GM19025 (cell line): Measurements from ENCODE around the gene TRIM56.
"Not testable (repeated sequence)": the region's sequence is repeated elsewhere in the genome, so short reads cannot be mapped to it uniquely, and the experiment has no call there.

Experiments used
- ATAC-seq: cut with Tn5 transposase; IDR thresholded peaks from one replicate; pipeline ENCODE4 v1.9.1; 2021; ENCODE audit warnings: mild to moderate bottlenecking, low read depth, moderate library complexity; ENCODE audit not compliant: unreplicated experiment

The TRIM56 gene

GRCh38 chr7:101088858-101089529, 3.7 kb downstream of the TRIM56 start:
- ATAC-seq, result no peak

GRCh38 chr7:101089876-101090275, 4.6 kb downstream of the TRIM56 start:
- ATAC-seq, result no peak

DNA sequence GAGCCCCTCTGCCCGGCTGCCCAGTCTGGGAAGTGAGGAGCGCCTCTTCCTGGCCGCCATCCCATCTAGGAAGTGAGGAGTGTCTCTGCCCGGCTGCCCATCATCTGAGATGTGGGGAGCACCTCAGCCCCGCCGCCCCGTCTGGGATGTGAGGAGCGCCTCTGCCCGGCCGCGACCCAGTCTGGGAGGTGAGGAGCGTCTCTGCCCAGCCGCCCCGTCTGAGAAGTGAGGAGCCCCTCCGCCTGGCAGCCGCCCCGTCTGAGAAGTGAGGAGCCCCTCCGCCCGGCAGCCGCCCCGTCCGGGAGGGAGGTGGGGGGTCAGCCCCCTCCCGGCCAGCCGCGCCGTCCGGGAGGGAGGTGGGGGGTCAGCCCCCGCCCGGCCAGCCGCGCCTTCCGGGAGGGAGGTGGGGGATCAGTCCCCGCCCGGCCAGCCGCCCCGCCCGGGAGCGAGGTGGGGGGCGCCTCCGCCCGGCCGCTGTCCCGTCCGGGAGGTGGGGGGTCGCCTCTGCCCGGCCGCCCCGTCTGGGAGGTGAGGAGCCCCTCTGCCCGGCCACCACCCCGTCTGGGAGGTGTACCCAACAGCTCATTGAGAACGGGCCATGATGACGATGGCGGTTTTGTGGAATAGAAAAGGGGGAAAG, 7.1 kb downstream of the TRIM56 start:
- not testable (repeated sequence) for ATAC-seq

- ATAC-seq, result no peak
Measured at GRCh38 chr7:101093906-101094305, 8.6 kb downstream of the TRIM56 start.

- ATAC-seq, result no peak
Measured at GRCh38 chr7:101094376-101094775, 9.1 kb downstream of the TRIM56 start.

- no peak for ATAC-seq
Measured at GRCh38 chr7:101094791-101095375, 9.6 kb downstream of the TRIM56 start.

GRCh38 chr7:101096331-101096956, 11.2 kb downstream of the TRIM56 start:
- no peak for ATAC-seq

- no peak for ATAC-seq
Measured at GRCh38 chr7:101096957-101097347, 11.7 kb downstream of the TRIM56 start.

- ATAC-seq, result no peak
Measured at GRCh38 chr7:101097561-101097960, 12.3 kb downstream of the TRIM56 start.

DNA sequence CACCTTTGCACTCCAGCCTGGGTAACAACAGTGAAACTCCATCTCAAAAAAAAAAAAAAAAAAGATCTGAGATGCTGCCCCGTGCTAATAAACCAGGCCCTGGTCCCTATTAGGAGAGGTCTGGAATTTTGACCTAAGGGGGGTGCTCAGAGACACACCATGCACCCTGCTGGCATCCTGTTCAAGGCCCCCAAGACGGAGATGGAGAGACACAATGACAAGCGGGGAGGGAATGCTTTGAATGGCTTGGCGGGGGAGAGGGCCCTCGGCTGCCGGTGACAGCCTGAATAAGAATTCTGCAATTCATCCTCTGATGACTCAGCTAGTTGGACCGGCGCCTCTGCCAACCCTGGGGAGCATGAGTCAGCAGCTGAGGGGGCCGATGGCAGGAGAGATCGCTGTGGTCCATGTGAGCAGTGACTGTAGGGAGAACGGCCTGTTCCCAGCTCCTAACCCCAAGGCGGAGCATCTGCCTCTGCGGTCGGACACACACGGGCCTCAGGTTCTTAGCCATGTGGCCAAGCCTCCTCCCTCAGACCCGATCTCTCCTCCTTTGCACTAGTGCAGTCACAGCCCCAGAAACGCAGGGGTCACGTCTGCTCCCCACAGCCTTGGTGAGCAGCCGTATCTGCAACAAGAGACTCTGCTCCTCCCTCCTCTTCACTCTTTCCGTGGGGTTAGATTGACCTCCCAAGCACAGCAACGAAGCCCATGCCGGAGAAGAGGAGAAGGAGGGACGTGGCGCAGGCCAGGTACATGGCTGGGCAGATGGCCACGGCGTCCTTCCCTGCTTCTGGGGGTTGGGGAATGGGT, 14.9 kb downstream of the TRIM56 start:
- ATAC-seq, result no peak

DNA sequence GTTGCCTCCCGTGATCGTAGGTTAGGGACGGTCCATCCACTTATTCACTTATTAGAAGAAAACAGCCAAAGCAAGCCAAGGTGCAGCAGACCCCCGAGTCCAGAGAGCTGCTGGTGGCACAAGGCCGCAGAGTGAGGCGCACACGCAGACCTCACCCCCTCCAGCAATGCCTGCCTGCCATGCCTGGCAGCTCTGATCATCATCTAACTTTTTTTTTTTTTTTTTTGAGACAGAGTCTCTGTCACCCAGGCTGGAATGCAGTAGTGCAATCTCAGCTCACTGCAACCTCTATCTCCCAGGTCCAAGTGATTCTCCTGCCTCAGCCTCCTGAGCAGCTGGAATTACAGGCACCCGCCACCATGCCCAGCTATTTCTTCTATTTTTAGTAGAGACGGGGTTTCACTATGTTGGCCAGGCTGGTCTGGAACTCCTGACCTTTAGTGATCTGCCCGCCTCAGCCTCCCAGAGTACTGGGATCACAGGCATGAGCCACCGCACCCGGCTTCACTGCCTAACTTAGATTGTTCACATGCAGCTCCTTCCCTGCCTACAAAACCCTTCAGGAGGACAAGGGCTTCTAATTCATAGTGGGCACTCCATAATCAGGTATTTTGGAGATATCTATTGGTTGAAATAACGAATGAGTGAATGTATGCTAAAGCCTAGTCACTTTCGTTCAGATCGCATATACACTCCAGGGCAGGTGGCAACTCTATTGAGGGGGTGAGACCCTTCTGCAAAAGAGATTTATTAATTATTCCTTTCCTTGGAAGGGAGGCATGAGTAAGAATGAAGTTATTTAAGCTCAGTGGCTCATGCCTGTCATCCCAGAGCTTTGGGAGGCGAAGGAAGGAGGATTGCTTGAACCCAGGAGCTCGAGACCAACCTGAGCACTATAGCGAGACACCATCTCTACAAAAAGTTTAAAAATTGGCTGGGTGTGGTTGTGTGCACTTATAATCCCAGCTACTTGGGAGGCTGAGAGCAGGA, 15.9 kb downstream of the TRIM56 start:
- ATAC-seq, result no peak

DNA sequence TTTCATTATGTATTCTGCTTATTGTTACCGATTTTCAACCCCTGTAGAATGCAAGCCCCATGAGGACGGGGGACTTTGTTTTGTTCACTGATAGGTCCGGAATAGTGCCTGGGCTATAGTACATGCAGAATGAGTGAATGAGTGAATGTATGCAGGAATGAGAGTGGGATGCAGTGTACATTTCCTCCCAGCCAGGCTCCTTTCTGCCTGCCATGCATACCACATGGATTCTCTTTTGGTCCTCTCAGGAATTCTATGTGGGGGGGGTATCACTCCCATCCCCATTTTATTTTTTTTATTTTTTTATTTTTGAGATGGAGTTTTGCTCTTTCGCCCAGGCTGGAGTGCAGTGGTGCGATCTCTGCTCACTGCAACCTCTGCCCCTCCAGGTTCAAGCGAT, 16.7 kb downstream of the TRIM56 start:
- no peak for ATAC-seq

DNA sequence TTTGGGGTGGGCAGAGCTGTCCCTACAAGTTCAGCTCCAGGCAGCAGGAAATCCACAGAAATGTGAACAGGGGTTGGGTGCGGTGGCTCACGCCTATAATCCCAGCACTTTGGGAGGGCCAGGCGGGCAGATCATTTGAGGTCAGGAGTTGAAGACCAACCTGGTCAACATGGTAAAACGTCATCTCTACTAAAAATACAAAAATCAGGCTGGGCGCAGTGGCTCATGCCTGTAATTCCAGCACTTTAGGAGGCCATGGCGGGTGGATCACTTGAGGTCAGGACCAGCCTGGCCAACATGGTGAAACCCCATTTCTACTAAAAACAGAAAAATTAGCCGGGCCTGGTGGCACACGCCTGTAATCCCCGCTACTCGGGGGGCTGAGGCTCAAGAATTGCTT, 18.4 kb downstream of the TRIM56 start:
- not testable (repeated sequence) for ATAC-seq

DNA sequence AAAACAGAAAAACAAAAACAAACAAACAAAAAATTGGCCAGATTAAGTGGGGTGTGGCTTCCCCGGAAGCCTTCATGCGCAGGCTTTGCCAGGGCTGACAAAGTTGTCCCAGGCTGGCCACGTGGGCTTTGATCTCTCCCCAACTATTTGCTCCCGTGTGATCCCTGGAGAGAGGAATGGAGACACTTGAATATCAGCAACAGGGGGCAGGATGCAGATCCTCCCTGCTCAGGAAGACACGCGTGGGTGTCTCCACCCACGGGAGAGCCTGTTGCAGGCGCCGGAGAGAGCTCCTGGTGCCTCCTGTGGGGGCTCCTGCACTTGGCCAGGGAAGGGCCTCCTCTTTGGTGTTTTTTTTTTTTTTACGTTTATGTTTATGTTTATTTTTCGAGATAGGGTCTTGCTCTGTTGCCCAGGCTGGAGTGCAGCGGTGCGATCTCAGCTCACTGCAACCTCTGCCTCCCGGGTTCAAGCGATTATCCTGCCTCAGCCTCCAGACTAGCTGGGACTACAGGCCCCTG, 19.0 kb downstream of the TRIM56 start:
- no peak for ATAC-seq

GRCh38 chr7:101104799-101105198, 19.5 kb downstream of the TRIM56 start:
- no peak for ATAC-seq

- ATAC-seq, result not testable (repeated sequence)
Measured at GRCh38 chr7:101105248-101105647, 20.0 kb downstream of the TRIM56 start.

GRCh38 chr7:101106386-101106785, 21.1 kb downstream of the TRIM56 start:
- no peak for ATAC-seq

DNA sequence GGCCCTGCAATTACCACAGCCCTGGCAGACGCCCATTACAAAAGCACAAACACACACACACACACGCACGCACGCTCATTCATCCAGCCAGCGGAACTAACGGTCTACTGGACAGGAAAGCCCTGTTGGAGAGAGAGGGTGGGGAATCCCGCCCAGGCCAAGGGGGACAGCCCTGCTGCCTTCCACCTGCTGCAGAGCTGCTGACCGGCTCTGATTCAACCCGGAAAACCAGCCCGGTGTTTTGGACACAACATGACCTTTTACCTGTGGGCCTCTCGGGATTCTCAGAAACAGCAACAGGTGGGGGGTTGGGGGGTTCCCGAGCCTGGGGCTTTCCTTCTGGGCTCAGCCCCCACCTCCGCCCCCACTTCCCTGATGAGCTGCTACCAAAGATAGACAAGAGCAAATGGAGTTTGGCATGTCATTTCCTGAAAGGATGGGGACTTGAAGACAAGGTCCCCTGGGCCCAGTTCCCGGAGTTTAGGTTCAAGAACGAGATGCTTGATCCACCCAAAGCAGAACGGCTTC, 23.1 kb downstream of the TRIM56 start:
- ATAC-seq, result peak; percentile 57

DNA sequence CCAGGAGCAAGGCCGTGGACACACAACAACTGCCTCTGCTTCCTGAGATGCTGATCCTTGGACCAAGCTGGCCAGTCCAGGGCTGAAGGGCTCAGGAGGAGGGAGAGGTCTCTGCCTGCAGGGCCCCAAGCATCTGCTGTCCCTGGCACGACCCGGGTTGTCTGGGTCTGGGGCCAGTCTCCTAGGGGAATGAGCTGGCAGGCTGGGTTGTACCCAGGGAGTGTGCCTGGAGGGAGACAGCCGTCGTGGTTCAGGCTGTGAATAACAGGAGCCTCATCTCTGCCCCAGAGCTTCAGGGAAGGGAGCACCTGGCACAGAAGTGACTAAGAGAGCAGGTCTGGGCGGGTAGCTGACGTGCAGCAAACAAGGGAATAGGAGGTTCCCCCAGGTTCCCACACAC, 23.7 kb downstream of the TRIM56 start:
- ATAC-seq, result no peak
